Measurements from ENCODE around the gene TLCD2.
"Not testable (repeated sequence)": the region's sequence is repeated elsewhere in the genome, so short reads cannot be mapped to it uniquely, and the experiment has no call there.

The TLCD2 gene

GRCh38 chr17:1686086-1686485 is 24.1 kb downstream of the TLCD2 start:
- no peak for DNase-seq (ENCODE audit: low spot score)

GRCh38 chr17:1684378-1685189 is 25.6 kb downstream of the TLCD2 start, which contains the start of gene PRPF8:
TSS of gene PRPF8 (minus strand) at chr17:1684867. CDS start at chr17:1684571, 296 bp downstream.
- peak; percentile 97 for DNase-seq (ENCODE audit: low spot score)

- DNase-seq (ENCODE audit: low spot score), result no peak
Observed at GRCh38 chr17:1683459-1683858, 26.7 kb downstream of the TLCD2 start.

GRCh38 chr17:1676401-1676800 is 33.8 kb downstream of the TLCD2 start:
- no peak for DNase-seq (ENCODE audit: low spot score)

- no peak for DNase-seq (ENCODE audit: low spot score)
Observed at GRCh38 chr17:1673041-1673785, 37.0 kb downstream of the TLCD2 start.

GRCh38 chr17:1663934-1664333 is 46.2 kb downstream of the TLCD2 start:
- not testable (repeated sequence) for DNase-seq (ENCODE audit: low spot score)

- no peak for DNase-seq (ENCODE audit: low spot score)
Observed at GRCh38 chr17:1661045-1661444, 49.1 kb downstream of the TLCD2 start.

GRCh38 chr17:1658100-1658499 is 52.1 kb downstream of the TLCD2 start:
- no peak for DNase-seq (ENCODE audit: low spot score)

GRCh38 chr17:1653735-1654134 is 56.4 kb downstream of the TLCD2 start:
- no peak for DNase-seq (ENCODE audit: low spot score)

- DNase-seq (ENCODE audit: low spot score), result not testable (repeated sequence)
Observed at GRCh38 chr17:1652794-1653193, 57.4 kb downstream of the TLCD2 start.

All from HuH-7.5 (cell line).